MM.1S (cell line): Measurements from ENCODE around the gene SPDYE16.
"Not testable (repeated sequence)": the region's sequence is repeated elsewhere in the genome, so short reads cannot be mapped to it uniquely, and the experiment has no call there.

ENCODE experiments used
- DNase-seq: peaks from one replicate; pipeline ENCODE4 v3.0.0-alpha.2; 2015
- H2AFZ ChIP-seq: fragments of 300-600 bp; sonication (generic); 2 replicates; pipeline ENCODE4 v1.6.0; 2016; ENCODE audit warnings: antibody characterized with exemption, low read length
- H3F3A ChIP-seq: fragments of 300-600 bp; sonication (generic); 2 replicates; pipeline ENCODE4 v1.6.1; 2016; ENCODE audit warnings: mild to moderate bottlenecking, antibody characterized with exemption, low read length, moderate library complexity, mixed read lengths; ENCODE audit not compliant: insufficient read depth
- H3K27ac ChIP-seq: fragments of 300-600 bp; sonication (generic); 2 replicates; pipeline ENCODE4 v1.5.1; 2016; ENCODE audit warnings: mild to moderate bottlenecking, low read length
- H3K27me3 ChIP-seq: fragments of 300-600 bp; sonication (generic); replicated peaks from 2 replicates; pipeline ENCODE4 v1.6.0; 2016; ENCODE audit warnings: low read length; ENCODE audit not compliant: insufficient read depth
- H3K36me3 ChIP-seq: fragments of 300-600 bp; sonication (generic); replicated peaks from 2 replicates; pipeline ENCODE4 v1.6.1; 2016; ENCODE audit warnings: mild to moderate bottlenecking, low read length, mixed read lengths; ENCODE audit not compliant: insufficient read depth
- H3K4me1 ChIP-seq: fragments of 300-600 bp; sonication (generic); 2 replicates; pipeline ENCODE4 v1.6.1; 2016; ENCODE audit warnings: low read length, mixed read lengths
- H3K4me2 ChIP-seq: fragments of 300-600 bp; sonication (generic); 2 replicates; pipeline ENCODE4 v1.6.0; 2016; ENCODE audit warnings: low read depth, low read length
- H3K4me3 ChIP-seq: fragments of 300-600 bp; sonication (generic); 2 replicates; pipeline ENCODE4 v1.5.1; 2016; ENCODE audit warnings: low read length, mixed read lengths
- H3K79me2 ChIP-seq: fragments of 300-600 bp; sonication (generic); 2 replicates; pipeline ENCODE4 v1.6.1; 2016; ENCODE audit warnings: mixed run types, low read length, mixed read lengths
- H3K9ac ChIP-seq: fragments of 300-600 bp; sonication (generic); 2 replicates; pipeline ENCODE4 v1.6.1; 2016; ENCODE audit warnings: low read length, mixed read lengths
- H3K9me2 ChIP-seq: fragments of 300-600 bp; sonication (generic); replicated peaks from 2 replicates; pipeline ENCODE4 v1.6.1; 2016; ENCODE audit warnings: mild to moderate bottlenecking, low read length, mixed read lengths; ENCODE audit not compliant: insufficient read depth
- H3K9me3 ChIP-seq: fragments of 300-600 bp; sonication (generic); replicated peaks from 2 replicates; pipeline ENCODE4 v1.6.1; 2016; ENCODE audit warnings: mild to moderate bottlenecking, low read length, mixed read lengths; ENCODE audit not compliant: insufficient read depth
- H4K20me1 ChIP-seq: fragments of 300-600 bp; sonication (generic); 2 replicates; pipeline ENCODE4 v1.6.1; 2016; ENCODE audit warnings: mild to moderate bottlenecking, low read length, moderate library complexity, mixed read lengths; ENCODE audit not compliant: insufficient read depth
- CTCF ChIP-seq: fragments of 300-600 bp; sonication (generic); IDR thresholded peaks from 2 replicates; pipeline ENCODE4 v1.5.1; 2016; ENCODE audit warnings: antibody characterized with exemption, low read length, mixed read lengths
- EZH2 ChIP-seq: fragments of 300-600 bp; sonication (generic); optimal IDR thresholded peaks from 2 replicates; pipeline ENCODE3; 2017; ENCODE audit warnings: low read depth, mild to moderate bottlenecking, antibody characterized with exemption, low read length, mixed read lengths
- EZH2phosphoT487 ChIP-seq: fragments of 300-600 bp; sonication (generic); IDR thresholded peaks from 2 replicates; pipeline ENCODE4 v1.6.1; 2018; ENCODE audit warnings: antibody characterized with exemption, low read length

SPDYE16 gene

DNA sequence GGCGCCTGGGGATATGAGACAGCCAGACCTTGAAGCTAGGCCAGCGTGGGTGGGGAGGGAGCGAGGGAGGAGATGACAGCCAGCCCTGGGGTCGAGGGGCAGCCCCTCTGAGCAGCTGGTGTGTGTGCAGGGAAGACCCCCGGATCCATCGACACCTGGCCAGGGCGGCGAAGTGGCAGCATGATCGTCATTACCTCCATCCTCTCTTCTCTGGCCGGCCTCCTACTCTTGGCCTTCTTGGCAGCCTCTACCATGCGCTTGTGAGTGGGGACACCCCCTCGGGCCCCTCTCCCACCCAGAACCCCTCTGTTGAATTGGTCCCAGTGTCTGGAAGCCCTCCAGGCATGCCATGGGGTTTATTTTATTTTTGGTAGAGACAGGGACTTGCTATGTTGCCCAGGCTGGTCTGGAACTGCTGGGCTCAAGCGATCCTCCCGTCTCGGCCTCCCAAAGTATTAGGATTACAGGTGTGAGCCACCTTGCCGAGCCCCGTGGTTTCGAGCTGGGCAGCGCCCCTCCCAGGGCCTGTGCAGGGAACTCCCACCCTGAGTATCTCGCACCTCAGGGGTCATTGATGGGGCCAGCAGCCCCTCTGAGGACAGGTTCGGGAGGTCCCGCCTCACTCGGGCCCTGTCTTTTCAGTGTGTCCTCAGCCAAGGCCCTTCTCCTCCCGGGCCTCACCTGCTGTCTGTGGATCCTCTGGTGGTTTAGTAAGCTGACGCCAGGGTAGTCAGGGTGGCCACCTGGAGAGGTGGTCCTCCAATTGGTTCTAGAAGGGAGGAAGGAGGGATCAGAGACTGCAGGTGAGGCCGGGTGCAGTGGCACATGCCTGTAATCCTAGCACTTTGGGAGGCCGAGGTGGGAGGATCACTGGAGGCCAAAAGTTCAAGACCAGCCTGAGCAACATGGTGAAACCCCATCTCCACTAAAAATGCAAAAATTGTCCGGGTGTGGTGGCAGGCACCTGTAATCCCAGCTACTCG, 29.0 kb downstream of the SPDYE16 start:
- no peaks in the 10 kb centered on the region for H4K20me1 ChIP-seq
- H3K27me3 ChIP-seq, result no peaks in the 10 kb centered on the region
- H3K9me2 ChIP-seq, result no peaks in the 10 kb centered on the region
- TF ChIP-seq CTCF (no peak), EZH2 (no peak), EZH2phosphoT487 (no peak)
- no peak overlapping the region for H3K9ac ChIP-seq
- H3K36me3 ChIP-seq, result no peaks in the 10 kb centered on the region
- no peak overlapping the region for H3K4me2 ChIP-seq
- H3K4me1 ChIP-seq, result no peaks in the 10 kb centered on the region
- H3F3A ChIP-seq, result no peaks in the 10 kb centered on the region
- no peaks in the 10 kb centered on the region for H3K79me2 ChIP-seq
- no peak for DNase-seq
- no peak overlapping the region for H3K27ac ChIP-seq
- no peak overlapping the region for H3K4me3 ChIP-seq
- no peak overlapping the region for H2AFZ ChIP-seq
- H3K9me3 ChIP-seq, result no peaks in the 10 kb centered on the region

GRCh38 chr7:76512941-76513816, 29.9 kb downstream of the SPDYE16 start:
- Histone ChIP-seq H3K36me3 (no peaks in the 10 kb centered on the region), H3K4me2 (no peak overlapping the region), H3K79me2 (no peaks in the 10 kb centered on the region), H3K4me1 (no peaks in the 10 kb centered on the region), H4K20me1 (no peaks in the 10 kb centered on the region), H3K9ac (no peak overlapping the region), H3F3A (no peaks in the 10 kb centered on the region), H3K4me3 (no peak overlapping the region), H3K9me2 (no peaks in the 10 kb centered on the region), H3K9me3 (no peaks in the 10 kb centered on the region), H3K27me3 (no peaks in the 10 kb centered on the region), H3K27ac (no peak overlapping the region), H2AFZ (no peak overlapping the region)
- no peak for DNase-seq
- TF ChIP-seq EZH2, result no peak
- TF ChIP-seq CTCF, result no peak

GRCh38 chr7:76511911-76512885, 30.9 kb downstream of the SPDYE16 start:
- H3K27me3 ChIP-seq, H2AFZ ChIP-seq, H3K9me3 ChIP-seq, H3K27ac ChIP-seq, H3K79me2 ChIP-seq, H3K9ac ChIP-seq, H3K4me1 ChIP-seq, H3K9me2 ChIP-seq, H3K4me3 ChIP-seq, H4K20me1 ChIP-seq, H3K4me2 ChIP-seq, H3F3A ChIP-seq, H3K36me3 ChIP-seq, DNase-seq: not testable (repeated sequence)

GRCh38 chr7:76511200-76511910, 31.7 kb downstream of the SPDYE16 start:
- H3K4me3 ChIP-seq, H3K9me3 ChIP-seq, H3K4me2 ChIP-seq: not testable (repeated sequence)

More at GRCh38 chr7:76511200-76511910, 31.7 kb downstream of the SPDYE16 start:
- not testable (repeated sequence) for H3K4me1 ChIP-seq, H3K27ac ChIP-seq, H3K27me3 ChIP-seq, H3F3A ChIP-seq, H3K36me3 ChIP-seq, H3K9me2 ChIP-seq, H4K20me1 ChIP-seq, H2AFZ ChIP-seq, H3K79me2 ChIP-seq, H3K9ac ChIP-seq, DNase-seq
